Measurements from ENCODE around the gene PTPRD.

Gene PTPRD

DNA sequence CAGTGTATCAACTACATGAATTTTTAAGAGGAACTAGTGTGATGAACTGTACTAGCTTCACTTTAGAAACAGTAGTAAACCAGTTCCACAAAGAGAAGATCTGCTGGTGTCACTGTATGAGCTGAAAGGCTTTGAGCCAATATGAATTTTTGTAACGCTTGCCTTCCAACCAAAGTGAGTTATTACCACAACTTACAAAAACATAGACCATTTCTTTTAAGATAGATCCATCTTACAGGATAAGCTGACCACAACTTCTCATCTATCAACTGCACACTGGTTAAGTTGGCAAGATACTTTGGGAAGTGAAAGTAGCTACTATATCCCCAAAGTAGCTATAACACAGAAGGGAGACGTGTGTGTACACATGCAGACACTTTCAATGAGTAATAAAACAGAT, 1963.6 kb downstream of the PTPRD start:
- no peak overlapping the region for H3K27ac Mint-ChIP-seq (ENCODE audit: low read depth)
- peaks cover 4% of the 10 kb centered on the region for H3K9me3 Mint-ChIP-seq
- no peak for DNase-seq (ENCODE audit: low spot score in 2 of 2)
- H3K4me1 Mint-ChIP-seq = no peaks in the 10 kb centered on the region
- no peaks in the 10 kb centered on the region for H3K36me3 Mint-ChIP-seq (ENCODE audit: insufficient read depth)
- H3K27me3 Mint-ChIP-seq = no peaks in the 10 kb centered on the region
- no peak overlapping the region for H3K4me3 Mint-ChIP-seq
- no peak for ATAC-seq (replicated peaks; ENCODE audit: extremely low read depth, poor library complexity, severe bottlenecking)

GRCh38 chr9:8648271-8648845, 1964.4 kb downstream of the PTPRD start:
- H3K9me3 Mint-ChIP-seq = no peaks in the 10 kb centered on the region
- H3K4me1 Mint-ChIP-seq = no peaks in the 10 kb centered on the region
- DNase-seq (ENCODE audit: low spot score in 2 of 2) = no peak
- H3K4me3 Mint-ChIP-seq = no peak overlapping the region
- no peak overlapping the region for H3K27ac Mint-ChIP-seq (ENCODE audit: low read depth)
- H3K27me3 Mint-ChIP-seq = no peaks in the 10 kb centered on the region
- no peak for ATAC-seq (replicated peaks; ENCODE audit: extremely low read depth, poor library complexity, severe bottlenecking)
- no peaks in the 10 kb centered on the region for H3K36me3 Mint-ChIP-seq (ENCODE audit: insufficient read depth)

DNA sequence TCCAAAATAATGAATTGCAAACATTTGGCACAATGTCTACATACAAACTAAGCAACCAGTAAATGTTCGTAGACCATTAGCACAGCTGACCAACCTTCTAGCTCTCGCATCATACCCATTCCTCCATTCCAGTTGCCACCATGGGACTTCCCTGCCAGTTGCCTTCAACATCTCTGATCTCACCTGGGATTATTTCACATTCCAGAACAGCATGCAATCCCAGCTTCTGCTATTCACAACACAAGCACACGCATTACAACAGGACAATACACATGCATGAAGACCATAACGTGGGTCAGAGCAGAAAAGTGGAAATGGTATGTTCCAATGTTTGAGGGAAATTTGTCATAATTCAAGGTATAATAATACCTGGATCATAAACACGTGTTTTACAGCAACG, 1965.0 kb downstream of the PTPRD start:
- H3K9me3 Mint-ChIP-seq = no peaks in the 10 kb centered on the region
- no peak for ATAC-seq (replicated peaks; ENCODE audit: extremely low read depth, poor library complexity, severe bottlenecking)
- no peaks in the 10 kb centered on the region for H3K27me3 Mint-ChIP-seq
- no peak overlapping the region for H3K27ac Mint-ChIP-seq (ENCODE audit: low read depth)
- H3K4me1 Mint-ChIP-seq = no peaks in the 10 kb centered on the region
- DNase-seq (ENCODE audit: low spot score in 2 of 2) = no peak
- H3K36me3 Mint-ChIP-seq (ENCODE audit: insufficient read depth) = no peaks in the 10 kb centered on the region
- H3K4me3 Mint-ChIP-seq = no peak overlapping the region

- ATAC-seq (replicated peaks; ENCODE audit: extremely low read depth, poor library complexity, severe bottlenecking) (no peak), DNase-seq (ENCODE audit: low spot score in 2 of 2) (no peak)
- Mint-ChIP-seq H3K9me3 (no peaks in the 10 kb centered on the region), H3K4me3 (no peak overlapping the region), H3K27ac (ENCODE audit: low read depth) (no peak overlapping the region), H3K4me1 (no peaks in the 10 kb centered on the region), H3K27me3 (no peaks in the 10 kb centered on the region), H3K36me3 (ENCODE audit: insufficient read depth) (no peaks in the 10 kb centered on the region)
These were observed 1968.2 kb downstream of the PTPRD start for GRCh38 chr9:8644571-8644970.

DNA sequence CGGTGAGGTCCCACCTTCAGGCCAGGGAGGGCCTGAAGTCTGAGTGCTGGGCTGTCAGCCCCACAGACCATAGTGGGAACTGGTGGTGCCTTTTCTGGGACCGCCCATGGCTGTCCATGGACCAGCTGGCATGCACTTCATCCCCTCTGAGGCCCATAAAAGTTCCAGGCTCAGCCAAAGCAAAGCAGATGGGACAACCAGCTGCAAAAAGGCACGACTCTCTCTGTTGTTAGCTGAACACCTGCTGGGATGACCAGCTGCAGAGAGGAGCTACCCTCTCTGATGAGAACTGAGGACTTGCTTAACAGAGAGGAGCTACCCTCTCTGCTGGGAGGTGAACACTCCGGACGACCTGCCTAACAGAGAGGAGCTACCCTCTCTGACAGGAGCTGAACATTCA, 1968.9 kb downstream of the PTPRD start:
- Mint-ChIP-seq H3K27ac (ENCODE audit: low read depth) (no peak overlapping the region), H3K36me3 (ENCODE audit: insufficient read depth) (no peaks in the 10 kb centered on the region), H3K4me1 (no peaks in the 10 kb centered on the region), H3K4me3 (no peak overlapping the region), H3K9me3 (no peaks in the 10 kb centered on the region), H3K27me3 (no peaks in the 10 kb centered on the region)
- no peak for ATAC-seq (replicated peaks; ENCODE audit: extremely low read depth, poor library complexity, severe bottlenecking)
- DNase-seq (ENCODE audit: low spot score in 2 of 2) = no peak

DNA sequence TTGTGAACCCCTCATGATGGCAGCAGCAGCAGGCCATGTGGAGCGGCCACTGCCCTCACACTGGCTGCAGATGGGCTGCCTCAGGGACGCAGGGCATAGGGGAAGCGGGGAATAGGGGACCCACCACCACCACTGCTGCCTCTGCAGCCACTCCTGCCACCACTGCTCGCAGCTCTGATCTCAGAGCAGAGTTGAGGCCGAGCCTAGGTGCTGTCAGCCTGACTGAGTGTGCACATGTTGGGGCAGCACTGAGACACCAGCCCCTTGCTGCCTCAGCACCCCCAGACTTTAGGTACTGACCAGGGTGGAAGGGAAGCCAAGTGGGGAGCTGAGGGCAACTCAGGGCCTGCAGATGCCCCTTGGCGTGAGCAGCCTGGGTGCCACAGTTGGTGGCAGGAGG, 1969.3 kb downstream of the PTPRD start:
- ATAC-seq (replicated peaks; ENCODE audit: extremely low read depth, poor library complexity, severe bottlenecking) = no peak

DNA sequence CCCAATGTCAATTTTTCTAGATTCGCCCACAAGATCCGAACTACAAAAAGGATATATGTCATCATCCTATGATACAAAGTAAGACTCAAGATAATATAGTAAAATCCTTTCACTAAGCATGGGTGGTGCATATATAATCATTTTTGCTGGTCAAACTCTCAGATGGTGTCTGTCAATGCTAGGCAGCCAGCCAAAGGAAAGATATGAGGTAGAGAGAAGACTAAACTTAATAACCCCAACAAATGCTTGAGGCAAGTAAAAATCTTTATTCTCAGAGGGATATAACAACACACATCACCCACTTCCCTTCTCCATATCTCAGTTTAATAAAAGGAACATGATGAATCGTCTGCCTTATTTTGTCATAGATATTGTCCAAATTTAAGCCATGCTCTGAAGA, 1972.0 kb downstream of the PTPRD start:
- no peaks in the 10 kb centered on the region for H3K27me3 Mint-ChIP-seq
- H3K9me3 Mint-ChIP-seq = no peaks in the 10 kb centered on the region
- no peak overlapping the region for H3K27ac Mint-ChIP-seq (ENCODE audit: low read depth)
- ATAC-seq (replicated peaks; ENCODE audit: extremely low read depth, poor library complexity, severe bottlenecking) (no peak), DNase-seq (ENCODE audit: low spot score in 2 of 2) (no peak)
- H3K36me3 Mint-ChIP-seq (ENCODE audit: insufficient read depth) = no peaks in the 10 kb centered on the region
- no peak overlapping the region for H3K4me3 Mint-ChIP-seq
- H3K4me1 Mint-ChIP-seq = no peaks in the 10 kb centered on the region

More for the DNA sequence above, 1969.3 kb downstream of the PTPRD start:
- no peak for DNase-seq (ENCODE audit: low spot score in 2 of 2)
- Mint-ChIP-seq H3K4me1 (no peaks in the 10 kb centered on the region), H3K27ac (ENCODE audit: low read depth) (no peak overlapping the region), H3K4me3 (no peak overlapping the region), H3K9me3 (no peaks in the 10 kb centered on the region), H3K36me3 (ENCODE audit: insufficient read depth) (no peaks in the 10 kb centered on the region), H3K27me3 (no peaks in the 10 kb centered on the region)

- H3K27ac Mint-ChIP-seq (ENCODE audit: low read depth) = no peak overlapping the region
- DNase-seq (ENCODE audit: low spot score in 2 of 2) (no peak), ATAC-seq (replicated peaks; ENCODE audit: extremely low read depth, poor library complexity, severe bottlenecking) (no peak)
- no peak overlapping the region for H3K4me3 Mint-ChIP-seq
- H3K9me3 Mint-ChIP-seq = no peaks in the 10 kb centered on the region
- H3K27me3 Mint-ChIP-seq = no peaks in the 10 kb centered on the region
- H3K36me3 Mint-ChIP-seq (ENCODE audit: insufficient read depth) = peaks cover 2% of the 10 kb centered on the region
- no peaks in the 10 kb centered on the region for H3K4me1 Mint-ChIP-seq
These were observed 1975.2 kb downstream of the PTPRD start for GRCh38 chr9:8637626-8638025.

DNA sequence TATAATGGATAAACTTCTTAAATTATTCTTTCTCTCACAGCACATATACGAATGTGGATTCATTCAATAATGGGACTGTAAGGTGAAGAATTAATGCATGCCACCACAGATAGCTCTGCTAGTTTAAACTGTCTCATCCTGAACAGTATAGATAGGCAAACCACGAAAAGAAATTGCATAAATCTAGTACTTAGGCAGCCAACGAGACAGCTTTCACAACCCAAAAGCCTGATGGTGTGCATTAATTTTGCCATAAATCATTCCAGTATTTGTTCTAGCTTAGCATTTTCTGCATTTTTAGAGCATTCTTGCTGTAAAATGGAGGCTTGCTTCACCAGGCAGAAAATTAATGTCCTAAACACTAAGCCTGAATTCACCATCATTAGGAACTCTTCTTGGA, 1979.0 kb downstream of the PTPRD start:
- no peaks in the 10 kb centered on the region for H3K4me1 Mint-ChIP-seq
- DNase-seq (ENCODE audit: low spot score in 2 of 2) = no peak
- no peaks in the 10 kb centered on the region for H3K27me3 Mint-ChIP-seq
- peaks cover 2% of the 10 kb centered on the region for H3K36me3 Mint-ChIP-seq (ENCODE audit: insufficient read depth)
- ATAC-seq (replicated peaks; ENCODE audit: extremely low read depth, poor library complexity, severe bottlenecking) = no peak
- H3K4me3 Mint-ChIP-seq = no peak overlapping the region
- no peak overlapping the region for H3K27ac Mint-ChIP-seq (ENCODE audit: low read depth)
- H3K9me3 Mint-ChIP-seq = no peaks in the 10 kb centered on the region

DNA sequence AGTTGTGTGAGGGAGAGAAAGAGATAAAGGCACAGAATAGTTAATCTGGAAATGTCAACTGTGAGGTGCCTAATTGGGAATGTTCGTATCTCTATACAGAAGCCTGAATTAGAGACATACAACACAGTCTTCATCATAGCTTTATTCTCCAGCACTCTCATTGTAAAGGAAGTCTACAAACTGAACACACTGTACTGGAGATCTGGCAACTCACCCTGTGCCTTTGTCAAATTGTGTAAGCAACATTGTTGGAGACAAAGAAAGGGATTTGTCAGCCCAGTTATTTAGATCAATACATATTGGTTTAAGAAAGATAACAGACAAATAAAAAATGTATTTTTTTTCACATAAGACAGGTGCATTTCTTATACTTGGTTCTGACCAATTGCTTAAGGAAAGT, 1980.3 kb downstream of the PTPRD start:
- no peaks in the 10 kb centered on the region for H3K4me1 Mint-ChIP-seq
- no peak for DNase-seq (ENCODE audit: low spot score in 2 of 2)

GRCh38 chr9:8628791-8629190, 1984.0 kb downstream of the PTPRD start:
- Mint-ChIP-seq H3K9me3 (peaks cover 10% of the 10 kb centered on the region), H3K27me3 (no peaks in the 10 kb centered on the region), H3K4me3 (no peak overlapping the region), H3K27ac (ENCODE audit: low read depth) (no peak overlapping the region), H3K4me1 (no peaks in the 10 kb centered on the region), H3K36me3 (ENCODE audit: insufficient read depth) (peaks cover 2% of the 10 kb centered on the region)
- DNase-seq (ENCODE audit: low spot score in 2 of 2) = no peak
- no peak for ATAC-seq (replicated peaks; ENCODE audit: extremely low read depth, poor library complexity, severe bottlenecking)

More for the DNA sequence above, 1980.3 kb downstream of the PTPRD start:
- H3K36me3 Mint-ChIP-seq (ENCODE audit: insufficient read depth) = peaks cover 2% of the 10 kb centered on the region
- no peak overlapping the region for H3K27ac Mint-ChIP-seq (ENCODE audit: low read depth)
- H3K27me3 Mint-ChIP-seq = no peaks in the 10 kb centered on the region
- no peak overlapping the region for H3K4me3 Mint-ChIP-seq
- no peak for ATAC-seq (replicated peaks; ENCODE audit: extremely low read depth, poor library complexity, severe bottlenecking)
- peaks cover 3% of the 10 kb centered on the region for H3K9me3 Mint-ChIP-seq

- Mint-ChIP-seq H3K4me1 (no peaks in the 10 kb centered on the region), H3K9me3 (peaks cover 10% of the 10 kb centered on the region), H3K27ac (ENCODE audit: low read depth) (no peak overlapping the region), H3K27me3 (no peaks in the 10 kb centered on the region), H3K36me3 (ENCODE audit: insufficient read depth) (no peaks in the 10 kb centered on the region), H3K4me3 (no peak overlapping the region)
- DNase-seq (ENCODE audit: low spot score in 2 of 2) (no peak), ATAC-seq (replicated peaks; ENCODE audit: extremely low read depth, poor library complexity, severe bottlenecking) (no peak)
These were observed 1984.7 kb downstream of the PTPRD start for GRCh38 chr9:8627976-8628679.

GRCh38 chr9:8622871-8623270, 1989.9 kb downstream of the PTPRD start:
- Mint-ChIP-seq H3K36me3 (ENCODE audit: insufficient read depth) (no peaks in the 10 kb centered on the region), H3K4me3 (no peak overlapping the region), H3K27me3 (no peaks in the 10 kb centered on the region), H3K27ac (ENCODE audit: low read depth) (no peak overlapping the region), H3K4me1 (no peaks in the 10 kb centered on the region), H3K9me3 (peaks cover 10% of the 10 kb centered on the region)
- ATAC-seq (replicated peaks; ENCODE audit: extremely low read depth, poor library complexity, severe bottlenecking) = no peak
- no peak for DNase-seq (ENCODE audit: low spot score in 2 of 2)
